GM23338 (cell line): ENCODE data around the gene LRRC18. TPM values are rescaled to one million over a fixed set of nuclear protein-coding genes. Genes with fewer than 3 reads are reported as not detected.

Experiments
- ATAC-seq: fragments of 200-7000 bp; cut with Tn5 transposase; 3 replicates; pipeline ENCODE4 v1.9.1; 2020
- DNase-seq: peaks from one replicate; pipeline ENCODE4 v3.0.0-alpha.2; 2015; ENCODE audit warnings: low spot score
- H2AFZ ChIP-seq: fragments of 200-600 bp; sonication (generic); 2 replicates; pipeline ENCODE4 v1.8.0; 2016; ENCODE audit warnings: antibody characterized with exemption, mild to moderate bottlenecking, moderate library complexity
- H3F3A ChIP-seq: fragments of 200-600 bp; sonication (generic); replicated peaks from 2 replicates; pipeline ENCODE4 v1.8.0; 2017; ENCODE audit warnings: antibody characterized with exemption, mixed run types, low read depth
- H3K27ac ChIP-seq: fragments of 200-600 bp; sonication (generic); 2 replicates; pipeline ENCODE4 v1.6.1; 2016; ENCODE audit warnings: low read depth
- H3K27me3 ChIP-seq: fragments of 200-600 bp; sonication (generic); 2 replicates; pipeline ENCODE4 v1.8.0; 2016; ENCODE audit warnings: mild to moderate bottlenecking, mixed run types, moderate library complexity; ENCODE audit not compliant: insufficient read depth
- H3K36me3 ChIP-seq: fragments of 200-600 bp; sonication (generic); 2 replicates; pipeline ENCODE4 v1.8.0; 2016; ENCODE audit warnings: mild to moderate bottlenecking; ENCODE audit not compliant: insufficient read depth
- H3K4me1 ChIP-seq: fragments of 200-600 bp; sonication (generic); 2 replicates; pipeline ENCODE4 v1.8.0; 2016; ENCODE audit warnings: mild to moderate bottlenecking, moderate library complexity; ENCODE audit not compliant: insufficient read depth
- H3K4me2 ChIP-seq: fragments of 200-600 bp; sonication (generic); 2 replicates; pipeline ENCODE4 v1.7.1; 2017; ENCODE audit warnings: mixed run types
- H3K4me3 ChIP-seq: fragments of 200-600 bp; sonication (generic); 2 replicates; pipeline ENCODE4 v1.6.1; 2016; ENCODE audit warnings: mixed run types
- H3K79me2 ChIP-seq: fragments of 200-600 bp; sonication (generic); replicated peaks from 2 replicates; pipeline ENCODE4 v1.8.0; 2017; ENCODE audit warnings: mild to moderate bottlenecking; ENCODE audit not compliant: insufficient read depth
- H3K9me2 ChIP-seq: fragments of 200-600 bp; sonication (generic); 2 replicates; pipeline ENCODE4 v1.8.0; 2017; ENCODE audit not compliant: insufficient read depth
- H4K20me1 ChIP-seq: fragments of 200-600 bp; sonication (generic); replicated peaks from 2 replicates; pipeline ENCODE4 v1.8.0; 2017; ENCODE audit warnings: mild to moderate bottlenecking; ENCODE audit not compliant: insufficient read depth
- H3K27ac Mint-ChIP-seq: 2 replicates; pipeline ENCODE4 v1.8.0; 2020; ENCODE audit warnings: inconsistent platforms, mild to moderate bottlenecking, moderate library complexity, mixed read lengths
- H3K27me3 Mint-ChIP-seq: 3 replicates; pipeline ENCODE4 v1.8.0; 2022; ENCODE audit warnings: low read depth, mild to moderate bottlenecking, moderate library complexity, mixed read lengths, inconsistent platforms; ENCODE audit not compliant: insufficient read depth, poor library complexity
- H3K36me3 Mint-ChIP-seq: 3 replicates; pipeline ENCODE4 v1.8.0; 2021; ENCODE audit warnings: low read depth, mild to moderate bottlenecking, inconsistent platforms, moderate library complexity, mixed read lengths
- H3K4me1 Mint-ChIP-seq: 3 replicates; pipeline ENCODE4 v1.8.0; 2020; ENCODE audit warnings: mild to moderate bottlenecking, inconsistent platforms, mixed read lengths
- H3K4me3 Mint-ChIP-seq: 3 replicates; pipeline ENCODE4 v1.8.0; 2021; ENCODE audit warnings: moderate library complexity, mild to moderate bottlenecking, inconsistent platforms, mixed read lengths
- H3K9me3 Mint-ChIP-seq: 3 replicates; pipeline ENCODE4 v1.8.0; 2020; ENCODE audit warnings: moderate library complexity, mild to moderate bottlenecking, inconsistent platforms, mixed read lengths
- CREB1 ChIP-seq: fragments of 250-450 bp; sonication (Bioruptor Pico); IDR thresholded peaks from 2 replicates; pipeline ENCODE4 v1.5.0; 2020; ENCODE audit warnings: low read depth, mild to moderate bottlenecking, moderate library complexity
- EZH2 ChIP-seq: fragments of 200-600 bp; sonication (generic); IDR thresholded peaks from one replicate; pipeline ENCODE4 v1.8.0; 2017; ENCODE audit warnings: antibody characterized with exemption, mild to moderate bottlenecking, low read depth; ENCODE audit not compliant: unreplicated experiment
- JUNB ChIP-seq: IDR thresholded peaks from one replicate; pipeline ENCODE4 v1.6.1; 2016; ENCODE audit warnings: antibody characterized with exemption; ENCODE audit not compliant: unreplicated experiment
- NANOG ChIP-seq: IDR thresholded peaks from 2 replicates; pipeline ENCODE4 v1.6.1; 2016; ENCODE audit warnings: antibody characterized with exemption, borderline replicate concordance
- POLR2AphosphoS5 ChIP-seq: IDR thresholded peaks from 2 replicates; pipeline ENCODE4 v1.6.1; 2016; ENCODE audit warnings: antibody characterized with exemption, low read depth
- STAT1 ChIP-seq: IDR thresholded peaks from one replicate; pipeline ENCODE4 v1.6.1; 2016; ENCODE audit warnings: antibody characterized with exemption; ENCODE audit not compliant: unreplicated experiment
- ZNF114 ChIP-seq: fragments of 250-450 bp; sonication (Bioruptor Pico); IDR thresholded peaks from 2 replicates; pipeline ENCODE4 v1.5.0; 2020; ENCODE audit warnings: mild to moderate bottlenecking, moderate library complexity
- ZNF331 ChIP-seq: fragments of 250-450 bp; sonication (Bioruptor Pico); IDR thresholded peaks from 2 replicates; pipeline ENCODE4 v1.5.0; 2020; ENCODE audit warnings: low read depth, mild to moderate bottlenecking, moderate library complexity
- polyA plus RNA-seq: library from polyadenylated mRNA; unstranded; fragments of >200 nt; fragmentation: Nextera tagmentation; extraction: Ambion mirVana; gene quantifications from 2 replicates; pipeline ENCODE4 v1.2.1, GENCODE V29; 2016
- total RNA-seq: library from RNA; depleted of rRNA; stranded (reverse); fragments of >200 nt; shearing (Covaris generic); gene quantifications from 2 replicates; pipeline ENCODE4 v1.2.3, GENCODE V29; 2014
- TF ChIP-seq, protein P1 (sequence below): fragments of 250-450 bp; sonication (Bioruptor Pico); IDR thresholded peaks from 2 replicates; pipeline ENCODE4 v1.5.0; 2020; ENCODE audit warnings: mild to moderate bottlenecking, moderate library complexity
- TF ChIP-seq, protein P2 (sequence below), 2 experiments: fragments of 200-600 bp in 1 of 2; sonication (generic) in 1 of 2; conservative IDR thresholded peaks; 2 replicates each; pipeline versions ENCODE4 v1.5.1 to v1.6.1; 2016 to 2017; ENCODE audit warnings: antibody characterized with exemption in 2 of 2, low read depth in 2 of 2, mild to moderate bottlenecking in 2 of 2, moderate library complexity in 1 of 2
- TF ChIP-seq, protein P3 (sequence below): IDR thresholded peaks from 2 replicates; pipeline ENCODE4 v1.6.1; 2016; ENCODE audit warnings: antibody characterized with exemption

The LRRC18 gene
- total and polyA plus RNA-seq, 2 experiments from 2014 or later = not detected

DNA sequence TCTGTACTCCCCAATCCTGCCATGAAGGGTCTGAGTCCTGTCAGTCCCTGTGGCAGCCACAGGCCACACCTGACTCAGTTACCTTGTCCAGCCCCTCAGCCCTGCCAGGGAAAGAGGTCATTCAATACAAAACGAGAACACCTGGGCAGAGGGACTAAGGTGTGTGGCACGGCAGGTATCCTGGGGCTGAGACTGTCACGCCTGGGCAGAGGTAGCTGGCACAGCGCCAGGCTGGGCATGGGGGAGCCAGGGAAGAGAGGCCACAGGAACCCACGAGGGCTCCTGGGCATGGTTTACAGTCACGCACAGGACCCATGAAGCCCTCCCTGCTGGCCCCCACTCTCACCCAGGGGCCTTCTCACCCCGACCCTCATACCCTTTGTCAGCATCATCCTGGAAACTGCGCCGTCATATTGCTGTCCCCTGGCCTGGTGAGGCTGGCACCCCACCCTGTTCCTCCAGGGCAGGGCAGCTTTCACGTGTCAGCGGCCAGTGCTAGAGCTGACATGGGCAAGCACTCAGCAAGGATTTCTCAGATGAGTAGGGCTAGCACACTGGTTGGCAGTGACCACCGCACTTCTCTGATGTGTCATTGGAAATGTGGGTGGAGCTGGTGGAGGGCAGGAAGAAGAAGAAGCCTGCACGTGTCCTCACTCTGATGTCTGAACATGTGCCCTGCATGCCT, 42.7 kb downstream of the LRRC18 start (continued):
- TF ChIP-seq, protein P1, sequence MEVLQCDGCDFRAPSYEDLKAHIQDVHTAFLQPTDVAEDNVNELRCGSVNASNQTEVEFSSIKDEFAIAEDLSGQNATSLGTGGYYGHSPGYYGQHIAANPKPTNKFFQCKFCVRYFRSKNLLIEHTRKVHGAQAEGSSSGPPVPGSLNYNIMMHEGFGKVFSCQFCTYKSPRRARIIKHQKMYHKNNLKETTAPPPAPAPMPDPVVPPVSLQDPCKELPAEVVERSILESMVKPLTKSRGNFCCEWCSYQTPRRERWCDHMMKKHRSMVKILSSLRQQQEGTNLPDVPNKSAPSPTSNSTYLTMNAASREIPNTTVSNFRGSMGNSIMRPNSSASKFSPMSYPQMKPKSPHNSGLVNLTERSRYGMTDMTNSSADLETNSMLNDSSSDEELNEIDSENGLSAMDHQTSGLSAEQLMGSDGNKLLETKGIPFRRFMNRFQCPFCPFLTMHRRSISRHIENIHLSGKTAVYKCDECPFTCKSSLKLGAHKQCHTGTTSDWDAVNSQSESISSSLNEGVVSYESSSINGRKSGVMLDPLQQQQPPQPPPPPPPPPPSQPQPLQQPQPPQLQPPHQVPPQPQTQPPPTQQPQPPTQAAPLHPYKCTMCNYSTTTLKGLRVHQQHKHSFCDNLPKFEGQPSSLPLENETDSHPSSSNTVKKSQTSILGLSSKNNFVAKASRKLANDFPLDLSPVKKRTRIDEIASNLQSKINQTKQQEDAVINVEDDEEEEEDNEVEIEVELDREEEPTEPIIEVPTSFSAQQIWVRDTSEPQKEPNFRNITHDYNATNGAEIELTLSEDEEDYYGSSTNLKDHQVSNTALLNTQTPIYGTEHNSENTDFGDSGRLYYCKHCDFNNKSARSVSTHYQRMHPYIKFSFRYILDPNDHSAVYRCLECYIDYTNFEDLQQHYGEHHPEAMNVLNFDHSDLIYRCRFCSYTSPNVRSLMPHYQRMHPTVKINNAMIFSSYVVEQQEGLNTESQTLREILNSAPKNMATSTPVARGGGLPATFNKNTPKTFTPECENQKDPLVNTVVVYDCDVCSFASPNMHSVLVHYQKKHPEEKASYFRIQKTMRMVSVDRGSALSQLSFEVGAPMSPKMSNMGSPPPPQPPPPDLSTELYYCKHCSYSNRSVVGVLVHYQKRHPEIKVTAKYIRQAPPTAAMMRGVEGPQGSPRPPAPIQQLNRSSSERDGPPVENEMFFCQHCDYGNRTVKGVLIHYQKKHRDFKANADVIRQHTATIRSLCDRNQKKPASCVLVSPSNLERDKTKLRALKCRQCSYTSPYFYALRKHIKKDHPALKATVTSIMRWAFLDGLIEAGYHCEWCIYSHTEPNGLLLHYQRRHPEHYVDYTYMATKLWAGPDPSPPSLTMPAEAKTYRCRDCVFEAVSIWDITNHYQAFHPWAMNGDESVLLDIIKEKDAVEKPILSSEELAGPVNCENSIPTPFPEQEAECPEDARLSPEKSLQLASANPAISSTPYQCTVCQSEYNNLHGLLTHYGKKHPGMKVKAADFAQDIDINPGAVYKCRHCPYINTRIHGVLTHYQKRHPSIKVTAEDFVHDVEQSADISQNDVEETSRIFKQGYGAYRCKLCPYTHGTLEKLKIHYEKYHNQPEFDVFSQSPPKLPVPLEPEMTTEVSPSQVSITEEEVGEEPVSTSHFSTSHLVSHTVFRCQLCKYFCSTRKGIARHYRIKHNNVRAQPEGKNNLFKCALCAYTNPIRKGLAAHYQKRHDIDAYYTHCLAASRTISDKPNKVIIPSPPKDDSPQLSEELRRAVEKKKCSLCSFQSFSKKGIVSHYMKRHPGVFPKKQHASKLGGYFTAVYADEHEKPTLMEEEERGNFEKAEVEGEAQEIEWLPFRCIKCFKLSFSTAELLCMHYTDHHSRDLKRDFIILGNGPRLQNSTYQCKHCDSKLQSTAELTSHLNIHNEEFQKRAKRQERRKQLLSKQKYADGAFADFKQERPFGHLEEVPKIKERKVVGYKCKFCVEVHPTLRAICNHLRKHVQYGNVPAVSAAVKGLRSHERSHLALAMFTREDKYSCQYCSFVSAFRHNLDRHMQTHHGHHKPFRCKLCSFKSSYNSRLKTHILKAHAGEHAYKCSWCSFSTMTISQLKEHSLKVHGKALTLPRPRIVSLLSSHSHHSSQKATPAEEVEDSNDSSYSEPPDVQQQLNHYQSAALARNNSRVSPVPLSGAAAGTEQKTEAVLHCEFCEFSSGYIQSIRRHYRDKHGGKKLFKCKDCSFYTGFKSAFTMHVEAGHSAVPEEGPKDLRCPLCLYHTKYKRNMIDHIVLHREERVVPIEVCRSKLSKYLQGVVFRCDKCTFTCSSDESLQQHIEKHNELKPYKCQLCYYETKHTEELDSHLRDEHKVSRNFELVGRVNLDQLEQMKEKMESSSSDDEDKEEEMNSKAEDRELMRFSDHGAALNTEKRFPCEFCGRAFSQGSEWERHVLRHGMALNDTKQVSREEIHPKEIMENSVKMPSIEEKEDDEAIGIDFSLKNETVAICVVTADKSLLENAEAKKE (CRISPR knock-in tag) = no peak
- TF ChIP-seq NANOG = no peak
- no peak for TF ChIP-seq POLR2AphosphoS5

DNA sequence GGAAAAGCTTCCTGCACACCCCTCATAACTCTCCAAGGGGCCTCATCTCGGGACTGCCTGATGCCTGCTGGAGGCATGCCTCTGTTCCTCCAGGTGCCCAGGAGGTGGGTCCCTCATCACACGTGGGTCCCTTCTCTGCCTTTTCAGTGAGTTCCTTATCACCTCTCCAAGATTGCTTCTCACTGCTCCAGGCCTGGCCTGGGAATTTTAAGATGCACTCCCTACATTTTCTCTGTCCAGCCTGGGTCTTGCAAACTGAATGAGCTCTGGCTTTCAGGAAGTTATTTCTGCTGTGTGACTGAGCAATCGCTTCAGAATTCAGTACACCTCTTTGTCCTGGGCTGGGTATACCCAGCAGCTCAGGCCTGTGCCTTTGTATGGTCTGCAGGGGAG, 43.8 kb downstream of the LRRC18 start:
- no peaks in the 10 kb centered on the region for H4K20me1 ChIP-seq
- H3K4me2 ChIP-seq = no peak overlapping the region
- DNase-seq (no peak), ATAC-seq (no peak)
- no peaks in the 10 kb centered on the region for H3K9me3 Mint-ChIP-seq
- no peaks in the 10 kb centered on the region for H3K27me3 ChIP-seq
- no peak overlapping the region for H3K27ac ChIP-seq
- peaks cover 2% of the 10 kb centered on the region for H3K27me3 Mint-ChIP-seq
- no peak overlapping the region for H2AFZ ChIP-seq
- H3K36me3 Mint-ChIP-seq = no peaks in the 10 kb centered on the region
- H3K36me3 ChIP-seq = no peaks in the 10 kb centered on the region
- H3K4me1 ChIP-seq = no peaks in the 10 kb centered on the region
- no peaks in the 10 kb centered on the region for H3K79me2 ChIP-seq
- no peak overlapping the region for H3K4me3 Mint-ChIP-seq
- H3F3A ChIP-seq = no peaks in the 10 kb centered on the region
- H3K27ac Mint-ChIP-seq = no peak overlapping the region
- peaks cover 3% of the 10 kb centered on the region; the same call in 1 of the 3 replicates for H3K4me1 Mint-ChIP-seq
- H3K9me2 ChIP-seq = no peaks in the 10 kb centered on the region
- no peak overlapping the region for H3K4me3 ChIP-seq
- TF ChIP-seq, protein P2, sequence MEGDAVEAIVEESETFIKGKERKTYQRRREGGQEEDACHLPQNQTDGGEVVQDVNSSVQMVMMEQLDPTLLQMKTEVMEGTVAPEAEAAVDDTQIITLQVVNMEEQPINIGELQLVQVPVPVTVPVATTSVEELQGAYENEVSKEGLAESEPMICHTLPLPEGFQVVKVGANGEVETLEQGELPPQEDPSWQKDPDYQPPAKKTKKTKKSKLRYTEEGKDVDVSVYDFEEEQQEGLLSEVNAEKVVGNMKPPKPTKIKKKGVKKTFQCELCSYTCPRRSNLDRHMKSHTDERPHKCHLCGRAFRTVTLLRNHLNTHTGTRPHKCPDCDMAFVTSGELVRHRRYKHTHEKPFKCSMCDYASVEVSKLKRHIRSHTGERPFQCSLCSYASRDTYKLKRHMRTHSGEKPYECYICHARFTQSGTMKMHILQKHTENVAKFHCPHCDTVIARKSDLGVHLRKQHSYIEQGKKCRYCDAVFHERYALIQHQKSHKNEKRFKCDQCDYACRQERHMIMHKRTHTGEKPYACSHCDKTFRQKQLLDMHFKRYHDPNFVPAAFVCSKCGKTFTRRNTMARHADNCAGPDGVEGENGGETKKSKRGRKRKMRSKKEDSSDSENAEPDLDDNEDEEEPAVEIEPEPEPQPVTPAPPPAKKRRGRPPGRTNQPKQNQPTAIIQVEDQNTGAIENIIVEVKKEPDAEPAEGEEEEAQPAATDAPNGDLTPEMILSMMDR (conservative IDR thresholded peaks at IDR 0.05; ENCODE audit: low read depth in 2 of 2) = no peak
- TF ChIP-seq CREB1 (no peak), ZNF114 (no peak), NANOG (no peak), STAT1 (no peak), JUNB (no peak), POLR2AphosphoS5 (no peak), EZH2 (no peak), ZNF331 (CRISPR knock-in tag) (no peak)
- TF ChIP-seq, protein P3, sequence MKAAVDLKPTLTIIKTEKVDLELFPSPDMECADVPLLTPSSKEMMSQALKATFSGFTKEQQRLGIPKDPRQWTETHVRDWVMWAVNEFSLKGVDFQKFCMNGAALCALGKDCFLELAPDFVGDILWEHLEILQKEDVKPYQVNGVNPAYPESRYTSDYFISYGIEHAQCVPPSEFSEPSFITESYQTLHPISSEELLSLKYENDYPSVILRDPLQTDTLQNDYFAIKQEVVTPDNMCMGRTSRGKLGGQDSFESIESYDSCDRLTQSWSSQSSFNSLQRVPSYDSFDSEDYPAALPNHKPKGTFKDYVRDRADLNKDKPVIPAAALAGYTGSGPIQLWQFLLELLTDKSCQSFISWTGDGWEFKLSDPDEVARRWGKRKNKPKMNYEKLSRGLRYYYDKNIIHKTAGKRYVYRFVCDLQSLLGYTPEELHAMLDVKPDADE = no peak
